Measurements from ENCODE around the gene MAF. TPM values are rescaled to one million over a fixed set of nuclear protein-coding genes. Genes with fewer than 3 reads are reported as not detected.

MAF gene
- total RNA-seq (18.7 and 21.5 TPM in 2 replicates), polyA plus RNA-seq (3.7 and 5.9 TPM in 2 replicates)

DNA sequence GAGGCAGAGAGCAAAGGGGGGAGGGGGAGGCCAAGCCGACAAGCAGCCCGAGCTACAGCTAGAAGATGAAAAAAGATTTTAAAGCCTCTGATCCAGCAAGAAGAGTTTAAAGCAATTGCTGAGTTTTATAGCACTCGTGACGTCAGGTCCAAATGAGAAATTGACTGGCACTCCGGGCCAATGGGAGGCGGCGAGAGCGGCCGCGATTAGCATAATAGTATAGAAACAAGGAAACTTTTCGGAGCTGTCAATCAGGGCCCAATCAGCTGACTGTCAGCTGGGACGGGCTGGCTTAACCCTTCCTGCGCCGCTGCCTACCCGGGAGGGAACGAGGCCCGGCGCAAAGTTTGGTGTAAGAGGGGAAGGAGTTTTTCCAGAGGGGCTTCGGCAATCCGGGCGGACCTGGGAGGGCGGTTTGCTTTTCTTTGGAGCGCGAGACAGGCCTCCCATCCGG is at the start of gene MAF:
Gene MAF (minus strand): TSS at position 100 of the 454 bp plus-strand sequence. CDS start 835 bp downstream, outside the sequence.
- no peaks in the 10 kb centered on the region for H3K9me3 ChIP-seq (ENCODE audit: low read depth)
- peak within 1 kb of the TSS; percentile 71 for H3K27ac ChIP-seq
- peak within 1 kb of the TSS; percentile 42 for H3K4me3 ChIP-seq
- DNase-seq (ENCODE audit: low read depth in 1 of 2, low spot score in 1 of 2), result peak; percentile 79 to 92
- peaks cover 12% of the 10 kb centered on the region for H3K4me1 ChIP-seq (ENCODE audit: low read depth)
- peaks cover 2% of the 10 kb centered on the region for H3K27me3 ChIP-seq
- TF ChIP-seq, protein P1, sequence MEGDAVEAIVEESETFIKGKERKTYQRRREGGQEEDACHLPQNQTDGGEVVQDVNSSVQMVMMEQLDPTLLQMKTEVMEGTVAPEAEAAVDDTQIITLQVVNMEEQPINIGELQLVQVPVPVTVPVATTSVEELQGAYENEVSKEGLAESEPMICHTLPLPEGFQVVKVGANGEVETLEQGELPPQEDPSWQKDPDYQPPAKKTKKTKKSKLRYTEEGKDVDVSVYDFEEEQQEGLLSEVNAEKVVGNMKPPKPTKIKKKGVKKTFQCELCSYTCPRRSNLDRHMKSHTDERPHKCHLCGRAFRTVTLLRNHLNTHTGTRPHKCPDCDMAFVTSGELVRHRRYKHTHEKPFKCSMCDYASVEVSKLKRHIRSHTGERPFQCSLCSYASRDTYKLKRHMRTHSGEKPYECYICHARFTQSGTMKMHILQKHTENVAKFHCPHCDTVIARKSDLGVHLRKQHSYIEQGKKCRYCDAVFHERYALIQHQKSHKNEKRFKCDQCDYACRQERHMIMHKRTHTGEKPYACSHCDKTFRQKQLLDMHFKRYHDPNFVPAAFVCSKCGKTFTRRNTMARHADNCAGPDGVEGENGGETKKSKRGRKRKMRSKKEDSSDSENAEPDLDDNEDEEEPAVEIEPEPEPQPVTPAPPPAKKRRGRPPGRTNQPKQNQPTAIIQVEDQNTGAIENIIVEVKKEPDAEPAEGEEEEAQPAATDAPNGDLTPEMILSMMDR (IDR thresholded peaks at IDR 0.05; ENCODE audit: low read depth, low read length), result no peak
- no peaks in the 10 kb centered on the region for H3K36me3 ChIP-seq

DNA sequence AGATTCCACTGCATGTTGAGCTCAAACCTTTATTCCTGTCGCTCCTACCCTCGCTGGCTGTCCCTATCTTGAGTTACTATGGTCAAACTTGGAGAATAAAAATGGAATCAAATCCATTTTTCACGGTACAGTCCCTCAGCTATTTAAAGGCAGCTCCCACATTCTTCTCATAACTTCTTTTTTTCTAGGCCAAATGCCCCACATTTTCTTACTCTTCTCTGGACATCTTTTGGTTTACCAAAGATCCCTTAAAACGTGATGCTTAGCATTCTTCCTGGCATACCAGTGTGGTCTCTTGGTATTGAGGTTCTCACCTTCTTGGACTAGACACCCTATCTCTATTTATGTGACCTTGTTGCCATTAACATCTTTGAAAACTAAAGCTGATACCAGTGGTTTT is 48.3 kb upstream of the MAF start:
- H3K27ac ChIP-seq, result no peak overlapping the region
- no peak for DNase-seq (ENCODE audit: low read depth in 1 of 2, low spot score in 1 of 2)
- H3K9me3 ChIP-seq (ENCODE audit: low read depth), result no peaks in the 10 kb centered on the region
- H3K4me3 ChIP-seq, result no peak overlapping the region
- H3K27me3 ChIP-seq, result no peaks in the 10 kb centered on the region
- H3K36me3 ChIP-seq, result no peaks in the 10 kb centered on the region
- TF ChIP-seq, protein P1 (IDR thresholded peaks at IDR 0.05; ENCODE audit: low read depth, low read length), result no peak
- peaks cover 3% of the 10 kb centered on the region for H3K4me1 ChIP-seq (ENCODE audit: low read depth)

DNA sequence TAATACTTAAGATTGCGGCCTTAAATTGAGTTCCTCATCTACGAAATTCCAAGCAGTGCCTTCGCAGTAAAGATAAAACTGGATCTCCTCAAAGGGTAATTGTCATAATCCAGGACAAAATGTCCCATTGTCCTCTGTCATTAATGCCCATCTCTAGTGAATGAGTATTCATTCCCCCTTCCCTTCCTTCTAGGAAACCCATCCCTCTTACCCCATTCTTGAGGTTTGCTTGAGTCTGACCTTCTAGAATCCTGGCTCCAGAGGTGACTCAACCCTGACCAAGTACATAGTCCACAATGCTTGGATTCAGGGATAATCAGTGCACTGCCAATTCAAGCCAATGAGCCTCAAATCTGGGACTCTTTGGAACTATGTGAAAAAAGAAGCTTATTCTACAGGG is 47.0 kb upstream of the MAF start:
- no peak overlapping the region for H3K27ac ChIP-seq
- H3K36me3 ChIP-seq, result no peaks in the 10 kb centered on the region
- H3K4me1 ChIP-seq (ENCODE audit: low read depth), result no peaks in the 10 kb centered on the region
- H3K4me3 ChIP-seq, result no peak overlapping the region
- DNase-seq (ENCODE audit: low read depth in 1 of 2, low spot score in 1 of 2), result no peak
- H3K27me3 ChIP-seq, result no peaks in the 10 kb centered on the region
- TF ChIP-seq, protein P1 (IDR thresholded peaks at IDR 0.05; ENCODE audit: low read depth, low read length), result no peak
- no peaks in the 10 kb centered on the region for H3K9me3 ChIP-seq (ENCODE audit: low read depth)

GRCh38 chr16:79645701-79646100 is 45.2 kb upstream of the MAF start:
- H3K36me3 ChIP-seq, result no peaks in the 10 kb centered on the region
- no peaks in the 10 kb centered on the region for H3K4me1 ChIP-seq (ENCODE audit: low read depth)
- H3K27me3 ChIP-seq, result no peaks in the 10 kb centered on the region
- no peak overlapping the region for H3K4me3 ChIP-seq
- no peak for DNase-seq (ENCODE audit: low read depth in 1 of 2, low spot score in 1 of 2)
- no peak overlapping the region for H3K27ac ChIP-seq
- H3K9me3 ChIP-seq (ENCODE audit: low read depth), result no peaks in the 10 kb centered on the region
- TF ChIP-seq, protein P1 (IDR thresholded peaks at IDR 0.05; ENCODE audit: low read depth, low read length), result no peak

- H3K27me3 ChIP-seq, result no peaks in the 10 kb centered on the region
- TF ChIP-seq, protein P1 (IDR thresholded peaks at IDR 0.05; ENCODE audit: low read depth, low read length), result no peak
- H3K4me1 ChIP-seq (ENCODE audit: low read depth), result no peaks in the 10 kb centered on the region
- H3K36me3 ChIP-seq, result no peaks in the 10 kb centered on the region
- no peaks in the 10 kb centered on the region for H3K9me3 ChIP-seq (ENCODE audit: low read depth)
- H3K4me3 ChIP-seq, result no peak overlapping the region
- no peak overlapping the region for H3K27ac ChIP-seq
- no peak for DNase-seq (ENCODE audit: low read depth in 1 of 2, low spot score in 1 of 2)
These were observed 44.6 kb upstream of the MAF start for GRCh38 chr16:79644971-79645667.

All from cardiac muscle cell (in vitro differentiated cells and primary cell).